HepG2 (cell line): ENCODE measurements around the gene DAZAP1. TPM values are rescaled to one million over a fixed set of nuclear protein-coding genes. Genes with fewer than 3 reads are reported as not detected.

Experiments
- ARID3A ChIP-seq: IDR thresholded peaks from 2 replicates; pipeline ENCODE4 v1.6.1; 2012; ENCODE audit warnings: low read depth, low read length, improper control_type of control experiment
- ELF1 ChIP-seq: sonication (generic); formaldehyde crosslinking; IDR thresholded peaks from 2 replicates; pipeline ENCODE4 v1.4.0; 2020; ENCODE audit warnings: missing genetic modification reagents
- ERF ChIP-seq: IDR thresholded peaks from 2 replicates; pipeline ENCODE4 v1.6.1; 2018; ENCODE audit warnings: missing biosample characterization, missing genetic modification reagents
- FLYWCH1 ChIP-seq: sonication (generic); formaldehyde crosslinking; IDR thresholded peaks from 2 replicates; pipeline ENCODE4 v1.8.1; 2023; ENCODE audit warnings: mild to moderate bottlenecking, missing genetic modification reagents
- GATA4 ChIP-seq: sonication (generic); IDR thresholded peaks from 2 replicates; pipeline ENCODE4 v1.6.1; 2016; ENCODE audit warnings: antibody characterized with exemption, low read depth, borderline replicate concordance
- GFI1 ChIP-seq: sonication (generic); formaldehyde crosslinking; IDR thresholded peaks from 2 replicates; pipeline ENCODE4 v1.5.0; 2020; ENCODE audit warnings: missing genetic modification reagents, mild to moderate bottlenecking, borderline replicate concordance
- HDAC1 ChIP-seq: sonication (generic); formaldehyde crosslinking; IDR thresholded peaks from 2 replicates; pipeline ENCODE4 v1.5.1; 2020; ENCODE audit warnings: mild to moderate bottlenecking, missing genetic modification reagents
- HMGA1 ChIP-seq: sonication (generic); formaldehyde crosslinking; conservative IDR thresholded peaks from 2 replicates; pipeline ENCODE4 v1.4.0; 2020; ENCODE audit warnings: missing genetic modification reagents
- HNRNPK ChIP-seq: fragments of 200-400 bp; formaldehyde crosslinking; IDR thresholded peaks from 2 replicates; pipeline ENCODE4 v1.6.1; 2018; ENCODE audit warnings: low read length, low read depth, moderate library complexity, mild to moderate bottlenecking; ENCODE audit not compliant: poor library complexity, severe bottlenecking
- HOXA5 ChIP-seq: sonication (generic); formaldehyde crosslinking; IDR thresholded peaks from 2 replicates; pipeline ENCODE4 v1.4.0; 2020; ENCODE audit warnings: missing genetic modification reagents
- ISL2 ChIP-seq: sonication (generic); formaldehyde crosslinking; IDR thresholded peaks from 2 replicates; pipeline ENCODE4 v1.5.0; 2020; ENCODE audit warnings: missing genetic modification reagents
- KAT7 ChIP-seq: IDR thresholded peaks from 2 replicates; pipeline ENCODE4 v1.6.1; 2018; ENCODE audit warnings: borderline replicate concordance, missing compliant biosample characterization
- KMT2A ChIP-seq: sonication (generic); formaldehyde crosslinking; IDR thresholded peaks from 2 replicates; pipeline ENCODE4 v1.4.0; 2020; ENCODE audit warnings: missing genetic modification reagents
- PHF5A ChIP-seq: IDR thresholded peaks from one replicate; pipeline ENCODE4 v1.6.1; 2018; ENCODE audit warnings: low read depth, missing genetic modification reagents; ENCODE audit not compliant: unreplicated experiment
- SMARCC2 ChIP-seq: fragments of 450-650 bp; IDR thresholded peaks from 2 replicates; pipeline ENCODE4 v1.6.1; 2017; ENCODE audit warnings: antibody characterized with exemption, mild to moderate bottlenecking
- SNAPC4 ChIP-seq: sonication (generic); formaldehyde crosslinking; IDR thresholded peaks from 2 replicates; pipeline ENCODE4 v1.4.0; 2020; ENCODE audit warnings: mild to moderate bottlenecking, missing genetic modification reagents
- TCF7 ChIP-seq: sonication (generic); IDR thresholded peaks from 2 replicates; pipeline ENCODE4 v1.6.1; 2016; ENCODE audit warnings: antibody characterized with exemption, low read depth
- ZBTB37 ChIP-seq: sonication (generic); formaldehyde crosslinking; IDR thresholded peaks from 2 replicates; pipeline ENCODE4 v1.4.0; 2020; ENCODE audit warnings: mild to moderate bottlenecking, missing genetic modification reagents
- ZC3H13 ChIP-seq: sonication (generic); formaldehyde crosslinking; IDR thresholded peaks from 2 replicates; pipeline ENCODE4 v1.8.1; 2023; ENCODE audit warnings: mild to moderate bottlenecking, missing genetic modification reagents, moderate library complexity
- ZFP37 ChIP-seq: sonication (generic); formaldehyde crosslinking; IDR thresholded peaks from 2 replicates; pipeline ENCODE4 v1.4.0; 2020; ENCODE audit warnings: missing genetic modification reagents, borderline replicate concordance
- ZNF224 ChIP-seq: sonication (generic); formaldehyde crosslinking; IDR thresholded peaks from 2 replicates; pipeline ENCODE4 v1.5.0; 2020; ENCODE audit warnings: mild to moderate bottlenecking, missing genetic modification reagents
- ZNF792 ChIP-seq: IDR thresholded peaks from 2 replicates; pipeline ENCODE4 v1.6.1; 2016
- polyA plus RNA-seq, 8 experiments: library from polyadenylated mRNA; depleted of rRNA in 3 of 8; stranded (reverse) in 7 of 8; unstranded in 1 of 8; fragments of >200 nt; fragmentation: Illumina TruSeq in 4 of 8; extraction: Trizol in 4 of 8; gene quantifications; 2 replicates each; pipeline versions ENCODE4 v1.2.1 to v1.2.3, GENCODE V29; 2011 to 2016; ENCODE audit warnings: low read depth in 4 of 8, missing spikeins in 1 of 8, mixed read lengths in 1 of 8; ENCODE audit not compliant: insufficient read depth in 1 of 8
- total RNA-seq, 5 experiments: library from RNA; depleted of rRNA; stranded (reverse); fragments of >200 nt; fragmentation: Illumina TruSeq; extraction: Trizol; gene quantifications; 2 replicates each; pipeline ENCODE4 v1.2.3, GENCODE V29; 2016; ENCODE audit warnings: low read depth in 1 of 5

DAZAP1 gene
- total and polyA plus RNA-seq, 2 of the 13 experiments (the other 11 are each of a cell fraction or from before 2014, with no cell fraction given): 63.3 to 79.2 TPM

- TF ChIP-seq SNAPC4: no peak
- no peak for TF ChIP-seq FLYWCH1 (CRISPR knock-in tag)
- TF ChIP-seq ZNF224 (CRISPR knock-in tag): peak; percentile 25; the same call in 1 of the 2 replicates
- TF ChIP-seq ZC3H13 (CRISPR knock-in tag): peak; percentile 74; the same call in 1 of the 2 replicates
- no peak; the same call in 1 of the 2 replicates for TF ChIP-seq KMT2A (CRISPR knock-in tag)
- TF ChIP-seq HOXA5 (CRISPR knock-in tag): no peak; the same call in 1 of the 2 replicates
- no peak for TF ChIP-seq ZFP37
- no peak for TF ChIP-seq ELF1 (CRISPR knock-in tag)
- TF ChIP-seq ERF (CRISPR knock-in tag): 0 out of 2 replicates have a peak, but pooled peaks have one; percentile 5
- no peak for TF ChIP-seq ARID3A
- TF ChIP-seq GATA4: no peak; the same call in 1 of the 2 replicates
- TF ChIP-seq ZNF792 (CRISPR knock-in tag): peak; percentile 37; the same call in 1 of the 2 replicates
- no peak for TF ChIP-seq HMGA1 (CRISPR knock-in tag)
- TF ChIP-seq HDAC1: peak; percentile 82
- TF ChIP-seq ISL2: peak; percentile 41
- TF ChIP-seq TCF7: no peak
- TF ChIP-seq PHF5A (CRISPR knock-in tag): peak; percentile 72
- 0 out of 2 replicates have a peak, but pooled peaks have one; percentile 37 for TF ChIP-seq KAT7 (CRISPR knock-in tag)
- no peak for TF ChIP-seq ZBTB37 (CRISPR knock-in tag)
- peak; percentile 56; the same call in 1 of the 2 replicates for TF ChIP-seq GFI1
- no peak for TF ChIP-seq SMARCC2
- TF ChIP-seq HNRNPK: peak; percentile 12
Measured at GRCh38 chr19:1400281-1401137, 6.9 kb upstream of the DAZAP1 start (continued).
